ENCODE data around the gene DHX9. TPM values are rescaled to one million over a fixed set of nuclear protein-coding genes. Genes with fewer than 3 reads are reported as not detected.

DHX9 gene
- polyA plus RNA-seq, 1 donor from 2014 or later = 193 TPM

- no peak for TF ChIP-seq TAF1 (IDR thresholded peaks at IDR 0.05; ENCODE audit: low read depth)
- no peak for TF ChIP-seq MXI1 (conservative IDR thresholded peaks at IDR 0.05; ENCODE audit: poor library complexity, severe bottlenecking)
- no peak for TF ChIP-seq EZH2 (IDR thresholded peaks at IDR 0.05; ENCODE audit: borderline replicate concordance, insufficient read depth, low read length, poor library complexity, severe bottlenecking)
- TF ChIP-seq, protein P1, sequence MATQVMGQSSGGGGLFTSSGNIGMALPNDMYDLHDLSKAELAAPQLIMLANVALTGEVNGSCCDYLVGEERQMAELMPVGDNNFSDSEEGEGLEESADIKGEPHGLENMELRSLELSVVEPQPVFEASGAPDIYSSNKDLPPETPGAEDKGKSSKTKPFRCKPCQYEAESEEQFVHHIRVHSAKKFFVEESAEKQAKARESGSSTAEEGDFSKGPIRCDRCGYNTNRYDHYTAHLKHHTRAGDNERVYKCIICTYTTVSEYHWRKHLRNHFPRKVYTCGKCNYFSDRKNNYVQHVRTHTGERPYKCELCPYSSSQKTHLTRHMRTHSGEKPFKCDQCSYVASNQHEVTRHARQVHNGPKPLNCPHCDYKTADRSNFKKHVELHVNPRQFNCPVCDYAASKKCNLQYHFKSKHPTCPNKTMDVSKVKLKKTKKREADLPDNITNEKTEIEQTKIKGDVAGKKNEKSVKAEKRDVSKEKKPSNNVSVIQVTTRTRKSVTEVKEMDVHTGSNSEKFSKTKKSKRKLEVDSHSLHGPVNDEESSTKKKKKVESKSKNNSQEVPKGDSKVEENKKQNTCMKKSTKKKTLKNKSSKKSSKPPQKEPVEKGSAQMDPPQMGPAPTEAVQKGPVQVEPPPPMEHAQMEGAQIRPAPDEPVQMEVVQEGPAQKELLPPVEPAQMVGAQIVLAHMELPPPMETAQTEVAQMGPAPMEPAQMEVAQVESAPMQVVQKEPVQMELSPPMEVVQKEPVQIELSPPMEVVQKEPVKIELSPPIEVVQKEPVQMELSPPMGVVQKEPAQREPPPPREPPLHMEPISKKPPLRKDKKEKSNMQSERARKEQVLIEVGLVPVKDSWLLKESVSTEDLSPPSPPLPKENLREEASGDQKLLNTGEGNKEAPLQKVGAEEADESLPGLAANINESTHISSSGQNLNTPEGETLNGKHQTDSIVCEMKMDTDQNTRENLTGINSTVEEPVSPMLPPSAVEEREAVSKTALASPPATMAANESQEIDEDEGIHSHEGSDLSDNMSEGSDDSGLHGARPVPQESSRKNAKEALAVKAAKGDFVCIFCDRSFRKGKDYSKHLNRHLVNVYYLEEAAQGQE (IDR thresholded peaks at IDR 0.05; ENCODE audit: borderline replicate concordance) = no peak
- TF ChIP-seq POLR2AphosphoS5 (IDR thresholded peaks at IDR 0.05) = no peak
- TF ChIP-seq CTCF (IDR thresholded peaks at IDR 0.05; ENCODE audit: poor library complexity, severe bottlenecking) = no peak
- TF ChIP-seq EP300 (conservative IDR thresholded peaks at IDR 0.05; ENCODE audit: poor library complexity, severe bottlenecking) = no peak
- TF ChIP-seq SMC3 (conservative IDR thresholded peaks at IDR 0.05; ENCODE audit: poor library complexity) = no peak
- no peak for TF ChIP-seq RAD21 (conservative IDR thresholded peaks at IDR 0.05)
- Histone ChIP-seq H3K4me2 (ENCODE audit: low read length) (no peak overlapping the region), H3K9ac (ENCODE audit: low read length) (no peak overlapping the region), H3K9me3 (ENCODE audit: low read length) (no peaks in the 10 kb centered on the region), H3F3A (ENCODE audit: insufficient read depth, low read length, poor library complexity, severe bottlenecking) (no peaks in the 10 kb centered on the region), H3K27me3 (ENCODE audit: insufficient read depth, low read depth, low read length) (no peaks in the 10 kb centered on the region), H3K9me2 (ENCODE audit: insufficient read depth, low read length) (no peaks in the 10 kb centered on the region), H2AFZ (ENCODE audit: low read depth, low read length) (no peak overlapping the region), H3K27ac (ENCODE audit: low read length) (no peak overlapping the region), H3K4me3 (ENCODE audit: low read length) (no peak overlapping the region), H3K79me2 (replicated peaks; ENCODE audit: insufficient read depth, low read length) (peaks cover 8% of the 10 kb centered on the region), H3K36me3 (ENCODE audit: insufficient read depth, low read length) (peaks cover 25% of the 10 kb centered on the region), H4K20me1 (ENCODE audit: insufficient read depth) (peaks cover 3% of the 10 kb centered on the region)
Measured at GRCh38 chr1:182861994-182862393, 22.8 kb downstream of the DHX9 start.

- no peaks in the 10 kb centered on the region for H3K27me3 ChIP-seq (ENCODE audit: insufficient read depth, low read depth, low read length)
- H3K4me3 ChIP-seq (ENCODE audit: low read length) = no peak overlapping the region
- H3K9me3 ChIP-seq (ENCODE audit: low read length) = no peaks in the 10 kb centered on the region
- H3K36me3 ChIP-seq (ENCODE audit: insufficient read depth, low read length) = peaks cover 26% of the 10 kb centered on the region
- H2AFZ ChIP-seq (ENCODE audit: low read depth, low read length) = no peak overlapping the region
- H4K20me1 ChIP-seq (ENCODE audit: insufficient read depth) = peaks cover 3% of the 10 kb centered on the region
- no peak overlapping the region for H3K4me2 ChIP-seq (ENCODE audit: low read length)
- no peak overlapping the region for H3K27ac ChIP-seq (ENCODE audit: low read length)
- peaks cover under 1% of the 10 kb centered on the region for H3K79me2 ChIP-seq (replicated peaks; ENCODE audit: insufficient read depth, low read length)
- no peaks in the 10 kb centered on the region for H3K9me2 ChIP-seq (ENCODE audit: insufficient read depth, low read length)
- no peaks in the 10 kb centered on the region for H3F3A ChIP-seq (ENCODE audit: insufficient read depth, low read length, poor library complexity, severe bottlenecking)
- no peak overlapping the region for H3K9ac ChIP-seq (ENCODE audit: low read length)
- TF ChIP-seq EP300 (conservative IDR thresholded peaks at IDR 0.05; ENCODE audit: poor library complexity, severe bottlenecking) (no peak), SMC3 (conservative IDR thresholded peaks at IDR 0.05; ENCODE audit: poor library complexity) (no peak), CTCF (IDR thresholded peaks at IDR 0.05; ENCODE audit: poor library complexity, severe bottlenecking) (no peak)
Measured at GRCh38 chr1:182862827-182863226, 23.7 kb downstream of the DHX9 start.
